GM12891 (cell line): ENCODE results near the gene STARD5.

Experiments
- PAX5 ChIP-seq: IDR thresholded peaks from 2 replicates; pipeline ENCODE4 v1.6.1; 2011; ENCODE audit warnings: low read length, moderate library complexity, mild to moderate bottlenecking; ENCODE audit not compliant: insufficient read depth, severe bottlenecking
- POLR2A ChIP-seq: IDR thresholded peaks from 2 replicates; pipeline ENCODE4 v1.6.1; 2011; ENCODE audit warnings: low read depth, low read length, control low read depth
- POLR2AphosphoS5 ChIP-seq: IDR thresholded peaks from 2 replicates; pipeline ENCODE4 v1.6.1; 2011; ENCODE audit warnings: low read depth, low read length, control low read depth
- POU2F2 ChIP-seq: IDR thresholded peaks from 2 replicates; pipeline ENCODE4 v1.6.1; 2011; ENCODE audit warnings: low read depth, mild to moderate bottlenecking, control low read depth, low read length, moderate library complexity
- SPI1 ChIP-seq: IDR thresholded peaks from 2 replicates; pipeline ENCODE4 v1.6.1; 2011; ENCODE audit warnings: low read depth, low read length, control low read depth
- TAF1 ChIP-seq: IDR thresholded peaks from 2 replicates; pipeline ENCODE4 v1.6.1; 2011; ENCODE audit warnings: low read depth, low read length, control low read depth

DNA sequence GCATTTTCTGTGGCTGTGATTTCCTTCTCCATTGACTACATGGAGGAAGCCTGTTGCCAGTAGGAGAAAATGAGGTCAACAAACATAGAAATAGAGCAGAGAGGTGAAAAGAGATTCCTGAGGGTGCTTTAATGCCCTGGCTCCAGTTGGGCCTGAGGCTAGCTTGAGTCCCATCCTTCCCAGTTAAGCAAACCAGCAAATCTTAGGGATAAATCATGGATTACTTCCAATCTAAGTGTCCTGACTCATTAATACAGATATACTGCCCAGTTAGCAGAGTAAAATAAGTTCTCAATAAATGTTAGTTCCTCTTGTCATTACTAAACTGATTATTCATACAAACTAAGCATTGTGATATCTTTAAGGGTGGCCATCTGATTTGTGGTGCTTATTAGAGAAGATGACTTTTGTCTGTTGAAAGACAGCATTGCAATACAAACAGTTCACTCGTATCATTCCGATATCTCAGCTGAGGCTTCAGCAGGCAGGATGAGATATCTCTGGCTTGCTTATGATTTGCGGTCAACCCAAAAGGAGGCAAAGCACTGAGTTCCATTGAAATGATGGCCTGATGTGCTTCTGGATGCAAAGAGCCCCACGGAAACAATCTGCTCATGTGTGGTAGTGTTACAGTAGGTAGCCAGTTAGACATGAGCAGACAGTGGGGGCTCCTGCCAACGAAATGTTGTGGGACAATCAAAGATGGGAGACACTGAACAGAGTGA lies 6.6 kb upstream of the STARD5 start:
- no peak for TF ChIP-seq POLR2AphosphoS5
- TF ChIP-seq POLR2A: no peak
- TF ChIP-seq TAF1: no peak
- TF ChIP-seq SPI1: no peak
- no peak for TF ChIP-seq PAX5
- no peak for TF ChIP-seq POU2F2
